Measurements from ENCODE around the gene ITPRIP.

DNA sequence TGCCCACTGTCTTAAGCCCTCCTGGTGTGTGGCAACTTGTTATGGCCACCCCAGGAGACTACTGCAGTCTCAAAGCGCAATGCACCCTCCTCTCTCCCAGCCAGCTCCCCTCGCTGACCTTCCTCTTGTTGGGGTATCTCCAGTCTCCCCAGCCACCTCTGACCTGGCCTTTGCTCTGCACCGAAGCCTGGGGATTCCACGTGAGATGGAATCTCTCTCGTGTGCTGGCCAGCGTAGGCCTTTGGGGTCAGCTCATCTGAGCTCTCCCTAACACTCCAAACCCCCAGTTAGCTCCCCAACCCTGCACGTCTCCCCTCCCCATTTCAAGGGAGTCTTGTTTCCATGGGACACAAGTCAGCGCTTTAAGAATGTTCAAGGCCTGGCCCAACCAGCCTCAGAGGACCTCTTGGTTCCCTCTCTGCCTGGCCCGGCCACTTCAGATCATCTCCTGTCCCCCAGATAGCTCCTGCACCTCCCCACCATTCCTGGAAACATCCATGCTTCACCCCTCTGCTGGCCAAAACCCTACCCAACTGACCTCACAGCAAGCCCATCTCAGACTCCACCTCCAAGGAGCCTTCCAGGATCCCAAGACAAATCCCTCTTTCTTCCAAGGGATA, 11.2 kb downstream of the ITPRIP start:
- TF ChIP-seq POLR2A (IDR thresholded peaks at IDR 0.05; ENCODE audit: borderline replicate concordance, extremely low read depth, insufficient read depth, insufficient read length) (no peak), CTCF (IDR thresholded peaks at IDR 0.05 in 2 of 3, conservative IDR thresholded peaks at IDR 0.05 in 1 of 3; ENCODE audit: borderline replicate concordance in 1 of 3, insufficient read depth in 1 of 3, low read depth in 2 of 3, low read length in 2 of 3) (no peak), SIN3A (IDR thresholded peaks at IDR 0.05; ENCODE audit: low read depth) (no peak), CEBPB (IDR thresholded peaks at IDR 0.05; ENCODE audit: low read depth) (no peak), POLR2AphosphoS5 (IDR thresholded peaks at IDR 0.05; ENCODE audit: low read depth, low read length) (no peak), ZNF274 (IDR thresholded peaks at IDR 0.05; ENCODE audit: low read depth, low read length) (no peak)
- TF ChIP-seq, protein P1, sequence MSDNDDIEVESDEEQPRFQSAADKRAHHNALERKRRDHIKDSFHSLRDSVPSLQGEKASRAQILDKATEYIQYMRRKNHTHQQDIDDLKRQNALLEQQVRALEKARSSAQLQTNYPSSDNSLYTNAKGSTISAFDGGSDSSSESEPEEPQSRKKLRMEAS (IDR thresholded peaks at IDR 0.05), result no peak

Measured in HCT116 (cell line).